ENCODE measurements around the gene FABP1. TPM values are rescaled to one million over a fixed set of nuclear protein-coding genes. Genes with fewer than 3 reads are reported as not detected.

The FABP1 gene
- total and polyA plus RNA-seq, 2 of the 8 experiments (the other 6 are each of a cell fraction or from before 2014, with no cell fraction given) = 0.09 TPM; not detected in 1

- Histone ChIP-seq H3K79me1 (ENCODE audit: low read depth, low read length) (no peaks in the 10 kb centered on the region), H3K27ac (ENCODE audit: low read depth, low read length) (no peak overlapping the region), H4K20me1 (replicated peaks in 1 of 2; ENCODE audit: control insufficient read depth in 1 of 2, insufficient read depth in 2 of 2, low read length in 2 of 2) (no peaks in the 10 kb centered on the region), H2AK5ac (ENCODE audit: low read depth, low read length) (no peak overlapping the region), H2BK15ac (ENCODE audit: low read length) (no peak overlapping the region), H2BK120ac (replicated peaks; ENCODE audit: low read depth, low read length) (no peak overlapping the region), H4K5ac (ENCODE audit: insufficient read length, low read depth, low read length) (no peak overlapping the region), H2BK20ac (ENCODE audit: low read length) (no peak overlapping the region), H3K4ac (replicated peaks; ENCODE audit: insufficient read length, low read depth, low read length) (no peak overlapping the region), H3K27me3 (replicated peaks in 1 of 4; ENCODE audit: control insufficient read depth in 3 of 4, extremely low read depth in 1 of 4, insufficient read depth in 3 of 4, low read length in 3 of 4) (no peaks in the 10 kb centered on the region), H3K18ac (ENCODE audit: extremely low read depth, low read length) (no peak overlapping the region), H2BK5ac (ENCODE audit: low read depth, low read length) (no peak overlapping the region), H3K9me3 (ENCODE audit: insufficient read depth in 2 of 2, low read depth in 1 of 2, low read length in 1 of 2) (no peaks in the 10 kb centered on the region), H3K4me2 (ENCODE audit: insufficient read depth in 1 of 2, low read depth in 2 of 2, low read length in 2 of 2) (no peak overlapping the region), H4K91ac (replicated peaks; ENCODE audit: insufficient read length, low read length) (no peak overlapping the region), H3K4me3 (ENCODE audit: extremely low read depth in 1 of 4, insufficient read depth in 2 of 4, low read depth in 3 of 4, low read length in 4 of 4) (no peak overlapping the region), H3K4me1 (replicated peaks in 1 of 4; ENCODE audit: control insufficient read depth in 3 of 4, insufficient read depth in 4 of 4, low read length in 3 of 4) (no peaks in the 10 kb centered on the region), H3K9ac (replicated peaks in 1 of 4; ENCODE audit: extremely low read depth in 1 of 4, low read depth in 3 of 4, low read length in 3 of 4) (no peak overlapping the region), H4K8ac (ENCODE audit: extremely low read depth, insufficient read depth, low read length) (no peak overlapping the region), H3K79me2 (ENCODE audit: control insufficient read depth in 1 of 2, insufficient read depth in 2 of 2, low read length in 2 of 2) (no peaks in the 10 kb centered on the region), H3K23ac (ENCODE audit: insufficient read length) (no peak overlapping the region), H3K56ac (replicated peaks; ENCODE audit: insufficient read length, low read depth, low read length) (no peak overlapping the region), H3K23me2 (ENCODE audit: low read depth, low read length) (no peaks in the 10 kb centered on the region), H2BK12ac (ENCODE audit: low read depth, low read length) (no peak overlapping the region), H2AFZ (ENCODE audit: low read length) (no peak overlapping the region), H3K36me3 (ENCODE audit: control insufficient read depth in 2 of 4, insufficient read depth in 4 of 4, low read length in 3 of 4) (no peaks in the 10 kb centered on the region), H3K14ac (ENCODE audit: insufficient read length) (no peak overlapping the region)
- 89% methylated on average over 4 of the region's 4 CpGs; no CpG with 5 or more reads in 1 of the 2 experiments for WGBS, 2 experiments (ENCODE audit: extremely low coverage in 1 of 2, insufficient coverage in 1 of 2, insufficient read length in 1 of 2, insufficient replicate concordance in 2 of 2, low coverage in 1 of 2, low lambda C conversion rate in 2 of 2, missing lambda C conversion rate in 1 of 2)
- no peak for DNase-seq (ENCODE audit: low read depth in 1 of 2, low spot score in 2 of 2)
- TF ChIP-seq FOSL1 (IDR thresholded peaks at IDR 0.05; ENCODE audit: insufficient read depth, low read depth, low read length) (no peak), CTBP2 (IDR thresholded peaks at IDR 0.05; ENCODE audit: borderline replicate concordance, insufficient read depth, insufficient read length, low read length) (no peak), TAF7 (optimal IDR thresholded peaks at IDR 0.05; ENCODE audit: borderline replicate concordance, low read depth, low read length) (no peak), KDM5A (IDR thresholded peaks at IDR 0.05; ENCODE audit: low read length) (no peak), ASH2L (IDR thresholded peaks at IDR 0.05; ENCODE audit: low read length) (no peak), MAFK (IDR thresholded peaks at IDR 0.05; ENCODE audit: low read depth, low read length) (no peak), BCL11A (IDR thresholded peaks at IDR 0.05; ENCODE audit: low read depth in 2 of 2, low read length in 2 of 2) (no peak), EP300 (IDR thresholded peaks at IDR 0.05; ENCODE audit: borderline replicate concordance in 1 of 2, low read depth in 2 of 2, low read length in 2 of 2) (no peak)
- FAIRE-seq = no peak
- ChIA-PET CTCF (ENCODE audit: partially characterized antibody) (interaction anchor here (4.4 kb wide), 1 partner anchor 76 kb away, joined by 22 read pairs; no protein-coding TSS in a partner anchor), POLR2A (ENCODE audit: partially characterized antibody) (no interaction called here)
These were observed 9.0 kb upstream of the FABP1 start for GRCh38 chr2:88136817-88137216.

All from H1 (cell line).